BJ (cell line): Measurements from ENCODE around the gene LIMK2. TPM values are rescaled to one million over a fixed set of nuclear protein-coding genes. Genes with fewer than 3 reads are reported as not detected.

Source experiments
- CTCF ChIA-PET: fragments of 350-600 bp; formaldehyde crosslinking; extraction: SDS; loops from one replicate; lab custom pipeline; 2021; ENCODE audit warnings: antibody characterized with exemption, inconsistent platforms; lab: Yijun Ruan, JAX
- POLR2A ChIA-PET: fragments of 300-600 bp; sonication (Branson Sonifier 250); formaldehyde crosslinking; extraction: SDS; loops from one replicate; lab custom pipeline; 2021; ENCODE audit warnings: antibody characterized with exemption; lab: Charles Lee
- DNase-seq: peaks from one replicate; pipeline ENCODE4 v3.0.0-alpha.2; 2011; ENCODE audit warnings: low read depth
- H3K27me3 ChIP-seq: 2 replicates; pipeline ENCODE4 v1.6.0; 2011; ENCODE audit warnings: low read length; ENCODE audit not compliant: control insufficient read depth, insufficient read depth
- H3K36me3 ChIP-seq: 2 replicates; pipeline ENCODE4 v1.5.1; 2011; ENCODE audit warnings: low read length; ENCODE audit not compliant: control insufficient read depth, insufficient read depth
- H3K4me3 ChIP-seq: 2 replicates; pipeline ENCODE4 v1.5.1; 2011; ENCODE audit warnings: low read depth, mild to moderate bottlenecking, control low read depth, low read length
- polyA plus RNA-seq: library from polyadenylated mRNA; depleted of rRNA; stranded (reverse); fragments of >200 nt; gene quantifications from 2 replicates; pipeline ENCODE4 v1.2.3, GENCODE V29; 2011
- TF ChIP-seq, protein P1 (sequence below): IDR thresholded peaks from 2 replicates; pipeline ENCODE4 v1.5.1; 2011; ENCODE audit warnings: low read depth, mild to moderate bottlenecking, control low read depth, inconsistent platforms, low read length, moderate library complexity; ENCODE audit not compliant: insufficient read depth

LIMK2 gene
- polyA plus RNA-seq, 1 experiment, result 5.5 TPM

DNA sequence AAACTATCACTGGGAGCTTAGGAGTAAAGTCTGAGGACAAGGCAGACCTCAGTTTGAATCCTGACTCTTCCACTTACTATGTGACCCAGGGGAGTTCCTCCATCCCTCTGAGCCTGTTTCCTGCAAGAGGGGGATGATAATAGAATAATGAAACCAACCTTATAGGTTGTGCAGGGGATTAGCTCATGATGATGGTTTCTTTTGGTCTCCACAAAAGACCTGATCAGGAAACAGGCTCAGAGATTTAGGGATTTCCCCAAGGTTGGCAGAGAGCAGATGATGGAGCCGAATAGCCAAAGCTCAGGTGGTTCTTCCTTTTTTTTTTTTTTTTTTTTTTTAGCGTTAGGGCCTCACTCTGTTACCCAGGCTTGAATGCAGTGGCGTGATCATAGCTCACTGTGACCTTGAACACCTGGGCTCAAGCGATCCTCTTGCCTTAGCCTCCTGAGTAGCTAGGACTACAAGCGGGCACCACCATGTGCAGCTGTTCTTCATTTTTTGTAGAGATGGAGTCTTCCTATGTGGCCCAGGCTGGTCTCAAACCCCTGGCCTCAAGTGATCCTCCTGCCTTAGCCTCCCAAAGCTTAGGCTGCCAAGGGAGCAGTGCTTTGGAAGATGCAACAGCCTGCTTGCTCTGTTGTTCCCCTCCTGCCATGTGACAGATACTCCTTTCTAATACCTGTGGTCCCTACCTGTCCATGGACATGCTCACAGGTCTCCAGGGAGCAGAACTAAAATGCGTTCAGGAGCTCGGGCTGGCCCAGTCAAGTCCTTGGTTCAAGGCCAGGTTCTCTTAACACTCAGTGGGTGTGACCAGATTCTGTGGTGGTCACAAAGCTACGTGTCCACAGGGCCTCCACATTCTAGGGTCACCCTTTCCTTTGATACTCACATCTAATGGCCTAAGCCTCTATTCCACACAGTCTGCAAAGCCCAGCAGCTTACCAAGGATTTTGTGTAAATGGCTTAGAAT is 111.8 kb downstream of the LIMK2 start:
- DNase-seq, result no peak
- ChIA-PET POLR2A (no interaction called here), CTCF (interaction anchor here (0.6 to 4.0 kb wide), 7 partner anchors 10 to 116 kb away, joined by 3 to 33 read pairs (median 3); no protein-coding TSS in a partner anchor)
- Histone ChIP-seq H3K27me3 (no peaks in the 10 kb centered on the region), H3K36me3 (peaks cover 14% of the 10 kb centered on the region), H3K4me3 (no peak overlapping the region)
- TF ChIP-seq, protein P1, sequence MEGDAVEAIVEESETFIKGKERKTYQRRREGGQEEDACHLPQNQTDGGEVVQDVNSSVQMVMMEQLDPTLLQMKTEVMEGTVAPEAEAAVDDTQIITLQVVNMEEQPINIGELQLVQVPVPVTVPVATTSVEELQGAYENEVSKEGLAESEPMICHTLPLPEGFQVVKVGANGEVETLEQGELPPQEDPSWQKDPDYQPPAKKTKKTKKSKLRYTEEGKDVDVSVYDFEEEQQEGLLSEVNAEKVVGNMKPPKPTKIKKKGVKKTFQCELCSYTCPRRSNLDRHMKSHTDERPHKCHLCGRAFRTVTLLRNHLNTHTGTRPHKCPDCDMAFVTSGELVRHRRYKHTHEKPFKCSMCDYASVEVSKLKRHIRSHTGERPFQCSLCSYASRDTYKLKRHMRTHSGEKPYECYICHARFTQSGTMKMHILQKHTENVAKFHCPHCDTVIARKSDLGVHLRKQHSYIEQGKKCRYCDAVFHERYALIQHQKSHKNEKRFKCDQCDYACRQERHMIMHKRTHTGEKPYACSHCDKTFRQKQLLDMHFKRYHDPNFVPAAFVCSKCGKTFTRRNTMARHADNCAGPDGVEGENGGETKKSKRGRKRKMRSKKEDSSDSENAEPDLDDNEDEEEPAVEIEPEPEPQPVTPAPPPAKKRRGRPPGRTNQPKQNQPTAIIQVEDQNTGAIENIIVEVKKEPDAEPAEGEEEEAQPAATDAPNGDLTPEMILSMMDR, result no peak

DNA sequence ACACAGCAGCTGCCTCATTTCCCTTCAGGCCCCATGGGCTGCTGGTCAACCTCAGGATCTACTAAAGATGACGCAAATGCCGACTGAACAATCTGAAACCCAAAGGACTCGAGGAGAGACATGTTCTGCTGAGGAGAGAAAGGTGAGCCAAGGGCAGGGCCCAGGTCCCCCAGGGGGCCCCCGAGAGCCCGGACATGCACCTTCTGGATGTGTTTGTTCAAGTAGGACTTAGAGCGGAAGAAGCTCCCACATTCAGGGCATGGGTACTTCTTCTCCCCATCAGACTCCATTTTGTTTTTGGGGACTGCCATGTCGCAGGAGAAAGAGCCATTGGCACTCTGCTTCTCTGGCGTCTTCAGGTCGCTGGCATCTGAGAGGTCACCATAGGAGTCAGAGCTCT is 114.8 kb downstream of the LIMK2 start:
- TF ChIP-seq, protein P1, result no peak
- POLR2A ChIA-PET, result no interaction called here
- Histone ChIP-seq H3K27me3 (no peaks in the 10 kb centered on the region), H3K36me3 (peaks cover 16% of the 10 kb centered on the region), H3K4me3 (no peak overlapping the region)
- no peak for DNase-seq
- CTCF ChIA-PET, result interaction anchor here (1.0 to 3.2 kb wide), 4 partner anchors 11 to 57 kb away, joined by 3 to 13 read pairs (median 4); no protein-coding TSS in a partner anchor

GRCh38 chr22:31327806-31328543 is 115.9 kb downstream of the LIMK2 start:
- TF ChIP-seq, protein P1, result no peak
- ChIA-PET CTCF (interaction anchor here (1.3 to 3.2 kb wide), 2 partner anchors 10 to 14 kb away, joined by 3 to 13 read pairs; no protein-coding TSS in a partner anchor), POLR2A (no interaction called here)
- DNase-seq, result no peak
- Histone ChIP-seq H3K4me3 (no peak overlapping the region), H3K27me3 (no peaks in the 10 kb centered on the region), H3K36me3 (peaks cover 20% of the 10 kb centered on the region)

GRCh38 chr22:31328544-31328960 is 116.5 kb downstream of the LIMK2 start:
- TF ChIP-seq, protein P1, result no peak
- no peak for DNase-seq
- ChIA-PET POLR2A (no interaction called here), CTCF (no interaction called here)
- H3K36me3 ChIP-seq, result peaks cover 20% of the 10 kb centered on the region
- H3K27me3 ChIP-seq, result no peaks in the 10 kb centered on the region
- no peak overlapping the region for H3K4me3 ChIP-seq

DNA sequence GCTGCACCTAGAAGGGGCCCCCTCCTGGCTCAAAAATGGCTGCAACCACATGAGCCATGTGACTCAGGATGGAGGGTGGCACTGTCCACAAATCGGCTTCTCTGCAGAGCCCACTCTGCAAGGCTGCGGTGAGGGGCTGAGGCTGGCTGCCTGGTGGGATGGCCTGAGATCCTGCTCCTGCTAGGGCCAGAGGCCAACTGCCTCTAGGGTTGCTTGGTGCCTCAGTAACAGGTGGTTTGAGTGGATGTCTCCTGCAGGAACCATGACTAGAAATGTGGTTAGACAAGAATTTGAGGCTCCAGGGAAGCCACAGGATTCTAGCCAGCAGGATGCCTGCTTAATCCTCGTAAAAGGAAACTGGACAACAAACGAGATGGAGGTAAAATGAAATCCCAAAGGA is 116.9 kb downstream of the LIMK2 start:
- POLR2A ChIA-PET, result no interaction called here
- CTCF ChIA-PET, result no interaction called here
- Histone ChIP-seq H3K36me3 (peaks cover 20% of the 10 kb centered on the region), H3K4me3 (no peak overlapping the region), H3K27me3 (no peaks in the 10 kb centered on the region)
- TF ChIP-seq, protein P1, result no peak
- DNase-seq, result no peak
